Measurements from ENCODE around the gene WNT9A. TPM values are rescaled to one million over a fixed set of nuclear protein-coding genes. Genes with fewer than 3 reads are reported as not detected.

WNT9A gene
- total RNA-seq, 3 donors from 2014 or later: 1.1 to 2.5 (median 1.3) TPM

DNA sequence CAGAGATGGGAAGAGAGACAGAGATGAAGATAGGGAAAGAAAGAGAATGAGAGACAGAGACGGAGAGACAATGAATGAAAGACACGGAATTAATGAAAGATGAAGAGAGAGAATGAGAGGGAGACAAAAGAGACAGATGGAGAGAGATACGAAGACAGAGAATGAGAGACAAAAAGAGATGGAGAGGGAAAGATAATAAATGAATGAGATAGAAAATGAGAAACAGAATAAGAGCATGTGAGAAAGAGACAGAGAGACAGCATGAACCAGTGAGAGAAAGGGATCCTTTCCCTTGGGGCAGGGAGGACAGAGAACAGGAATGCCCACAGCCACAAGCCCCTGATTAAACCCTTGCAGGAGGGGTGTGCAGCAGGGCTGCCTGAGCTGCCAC is 5.3 kb upstream of the WNT9A start:
- no peaks in the 10 kb centered on the region for H3K36me3 ChIP-seq
- no peak overlapping the region for H3K27ac ChIP-seq
- peaks cover 0 to 6% of the 10 kb centered on the region in 2 donors for H3K27me3 ChIP-seq
- no peak for DNase-seq (ENCODE audit: low spot score in 2 of 2)
- H3K9me3 ChIP-seq: peaks cover 0 to 4% of the 10 kb centered on the region in 2 donors
- intact Hi-C loops (cut with DNase I; ENCODE audit: low total_unique reads): no loop called here
- TF ChIP-seq, protein P1, sequence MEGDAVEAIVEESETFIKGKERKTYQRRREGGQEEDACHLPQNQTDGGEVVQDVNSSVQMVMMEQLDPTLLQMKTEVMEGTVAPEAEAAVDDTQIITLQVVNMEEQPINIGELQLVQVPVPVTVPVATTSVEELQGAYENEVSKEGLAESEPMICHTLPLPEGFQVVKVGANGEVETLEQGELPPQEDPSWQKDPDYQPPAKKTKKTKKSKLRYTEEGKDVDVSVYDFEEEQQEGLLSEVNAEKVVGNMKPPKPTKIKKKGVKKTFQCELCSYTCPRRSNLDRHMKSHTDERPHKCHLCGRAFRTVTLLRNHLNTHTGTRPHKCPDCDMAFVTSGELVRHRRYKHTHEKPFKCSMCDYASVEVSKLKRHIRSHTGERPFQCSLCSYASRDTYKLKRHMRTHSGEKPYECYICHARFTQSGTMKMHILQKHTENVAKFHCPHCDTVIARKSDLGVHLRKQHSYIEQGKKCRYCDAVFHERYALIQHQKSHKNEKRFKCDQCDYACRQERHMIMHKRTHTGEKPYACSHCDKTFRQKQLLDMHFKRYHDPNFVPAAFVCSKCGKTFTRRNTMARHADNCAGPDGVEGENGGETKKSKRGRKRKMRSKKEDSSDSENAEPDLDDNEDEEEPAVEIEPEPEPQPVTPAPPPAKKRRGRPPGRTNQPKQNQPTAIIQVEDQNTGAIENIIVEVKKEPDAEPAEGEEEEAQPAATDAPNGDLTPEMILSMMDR (IDR thresholded peaks at IDR 0.05): no peak
- TF ChIP-seq POLR2AphosphoS5 (IDR thresholded peaks at IDR 0.05) (no peak), POLR2A (IDR thresholded peaks at IDR 0.05) (no peak)
- H3K4me1 ChIP-seq: no peaks in the 10 kb centered on the region
- H3K4me3 ChIP-seq: no peak overlapping the region

GRCh38 chr1:227952374-227953021 is 4.8 kb upstream of the WNT9A start:
- Histone ChIP-seq H3K36me3 (no peaks in the 10 kb centered on the region), H3K4me1 (no peaks in the 10 kb centered on the region), H3K9me3 (peaks cover 0 to 4% of the 10 kb centered on the region in 2 donors), H3K27me3 (peaks cover 0 to 6% of the 10 kb centered on the region in 2 donors), H3K27ac (no peak overlapping the region), H3K4me3 (no peak overlapping the region)
- intact Hi-C loops (cut with DNase I; ENCODE audit: low total_unique reads): no loop called here
- TF ChIP-seq POLR2A (IDR thresholded peaks at IDR 0.05): no peak
- no peak for TF ChIP-seq POLR2AphosphoS5 (IDR thresholded peaks at IDR 0.05)
- TF ChIP-seq, protein P1 (IDR thresholded peaks at IDR 0.05): no peak
- peak in 1 of 2 donors; percentile 46 for DNase-seq (ENCODE audit: low spot score in 2 of 2)

GRCh38 chr1:227951624-227952373 is 4.1 kb upstream of the WNT9A start:
- DNase-seq (ENCODE audit: low spot score in 2 of 2): peak in 1 of 2 donors; percentile 35
- TF ChIP-seq, protein P1 (IDR thresholded peaks at IDR 0.05): no peak
- no peak for TF ChIP-seq POLR2A (IDR thresholded peaks at IDR 0.05)
- TF ChIP-seq POLR2AphosphoS5 (IDR thresholded peaks at IDR 0.05): no peak
- intact Hi-C loops (cut with DNase I; ENCODE audit: low total_unique reads): no loop called here
- no peak overlapping the region for H3K4me3 ChIP-seq
- H3K36me3 ChIP-seq: no peaks in the 10 kb centered on the region
- H3K9me3 ChIP-seq: peaks cover 0 to 4% of the 10 kb centered on the region in 2 donors
- H3K4me1 ChIP-seq: no peaks in the 10 kb centered on the region
- no peak overlapping the region for H3K27ac ChIP-seq
- H3K27me3 ChIP-seq: peaks cover 0 to 6% of the 10 kb centered on the region in 2 donors

DNA sequence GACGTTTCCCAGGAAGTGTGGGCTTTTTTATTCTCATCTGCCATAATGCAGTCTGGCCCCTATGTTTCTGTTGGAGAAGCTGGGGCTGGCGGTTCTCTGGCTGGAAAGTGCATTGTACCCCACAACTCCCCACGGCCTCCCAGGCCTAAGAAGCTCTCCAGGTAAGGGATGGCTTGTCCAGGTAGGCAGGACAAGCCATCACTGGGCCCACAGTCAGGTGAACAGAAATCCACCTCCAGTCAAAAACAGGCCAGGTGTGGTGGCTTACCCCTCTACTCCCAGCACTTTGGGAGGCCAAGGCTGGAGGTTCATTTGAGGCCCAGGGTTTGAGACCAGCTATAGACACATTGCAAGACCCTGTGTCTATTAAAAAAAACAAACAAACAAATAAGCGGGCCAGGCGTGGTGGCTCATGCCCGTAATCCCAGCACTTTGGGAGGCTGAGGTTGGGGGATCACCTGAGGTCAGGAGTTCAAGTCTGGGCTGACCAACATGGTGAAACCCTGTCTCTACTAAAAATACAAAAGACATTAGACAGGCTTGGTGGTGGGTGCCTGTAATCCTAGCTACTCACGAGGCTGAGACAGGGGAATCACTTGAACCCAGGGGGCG is 3.1 kb upstream of the WNT9A start:
- Histone ChIP-seq H3K27ac (no peak overlapping the region), H3K36me3 (no peaks in the 10 kb centered on the region), H3K9me3 (peaks cover 0 to 4% of the 10 kb centered on the region in 2 donors), H3K4me3 (no peak overlapping the region), H3K4me1 (peaks cover 2 to 6% of the 10 kb centered on the region in 2 donors), H3K27me3 (peaks cover 0 to 6% of the 10 kb centered on the region in 2 donors)
- DNase-seq (ENCODE audit: low spot score in 2 of 2): peak in 1 of 2 donors; percentile 31
- no peak for TF ChIP-seq POLR2AphosphoS5 (IDR thresholded peaks at IDR 0.05)
- TF ChIP-seq, protein P1 (IDR thresholded peaks at IDR 0.05): no peak
- intact Hi-C loops (cut with DNase I; ENCODE audit: low total_unique reads): no loop called here
